Neuronal stem cell (in vitro differentiated cells): ENCODE results near the gene SPIN1.

Experiments
- DNase-seq: peaks from one replicate; pipeline ENCODE4 v3.0.0-alpha.2; 2013; ENCODE audit warnings: low spot score
- H2AFZ ChIP-seq: one replicate; pipeline ENCODE4 v1.6.1; 2013; ENCODE audit warnings: mild to moderate bottlenecking, low read length, inconsistent platforms
- H2AK5ac ChIP-seq: 2 replicates; pipeline ENCODE4 v1.6.1; 2013; ENCODE audit warnings: low read depth, mild to moderate bottlenecking, inconsistent platforms, low read length, moderate library complexity, mixed read lengths
- H2BK120ac ChIP-seq: 2 replicates; pipeline ENCODE4 v1.6.1; 2013; ENCODE audit warnings: low read depth, mild to moderate bottlenecking, inconsistent platforms, low read length, moderate library complexity, mixed read lengths
- H2BK12ac ChIP-seq: one replicate; pipeline ENCODE4 v1.6.1; 2013; ENCODE audit warnings: low read length, inconsistent platforms
- H2BK15ac ChIP-seq: 2 replicates; pipeline ENCODE4 v1.6.1; 2013; ENCODE audit warnings: mild to moderate bottlenecking, low read length, inconsistent platforms, mixed read lengths
- H2BK5ac ChIP-seq: one replicate; pipeline ENCODE4 v1.6.1; 2013; ENCODE audit warnings: inconsistent platforms, mild to moderate bottlenecking, low read length, moderate library complexity
- H3K14ac ChIP-seq: one replicate; pipeline ENCODE4 v1.6.1; 2013; ENCODE audit warnings: low read length, inconsistent platforms
- H3K18ac ChIP-seq: 2 replicates; pipeline ENCODE4 v1.6.1; 2013; ENCODE audit warnings: low read length, inconsistent platforms
- H3K23ac ChIP-seq: 2 replicates; pipeline ENCODE4 v1.6.1; 2013; ENCODE audit warnings: low read depth, mild to moderate bottlenecking, mixed read lengths, low read length, inconsistent platforms; ENCODE audit not compliant: poor library complexity
- H3K27ac ChIP-seq: replicated peaks from 3 replicates; pipeline ENCODE4 v1.5.1; 2013; ENCODE audit warnings: low read length, inconsistent platforms
- H3K27me3 ChIP-seq, 3 experiments: 2 replicates each; pipeline ENCODE4 v1.6.1; 2013; ENCODE audit warnings: low read length in 3 of 3, mild to moderate bottlenecking in 2 of 3, inconsistent platforms in 1 of 3, low read depth in 1 of 3, mixed read lengths in 1 of 3, moderate library complexity in 1 of 3; ENCODE audit not compliant: control insufficient read depth in 3 of 3, insufficient read depth in 3 of 3
- H3K36me3 ChIP-seq, 2 donors: replicated peaks in 1 of 2; 2 replicates each; pipeline ENCODE4 v1.6.1; 2013; ENCODE audit warnings: low read length in 2 of 2; ENCODE audit not compliant: control insufficient read depth in 2 of 2, insufficient read depth in 2 of 2
- H3K4ac ChIP-seq: 2 replicates; pipeline ENCODE4 v1.6.1; 2013; ENCODE audit warnings: inconsistent platforms, mild to moderate bottlenecking, low read length, moderate library complexity
- H3K4me1 ChIP-seq, 2 donors: 1 replicate in 1 of 2; 2 replicates in 1 of 2; pipeline ENCODE4 v1.6.1; 2013; ENCODE audit warnings: low read length in 2 of 2, low read depth in 1 of 2; ENCODE audit not compliant: control insufficient read depth in 2 of 2, insufficient read depth in 1 of 2
- H3K4me2 ChIP-seq: one replicate; pipeline ENCODE4 v1.6.1; 2013; ENCODE audit warnings: mild to moderate bottlenecking, low read length, inconsistent platforms; ENCODE audit not compliant: insufficient read depth, poor library complexity, severe bottlenecking
- H3K4me3 ChIP-seq, 2 donors: 2 replicates each; pipeline ENCODE4 v1.5.1; 2013; ENCODE audit warnings: low read length in 2 of 2, mild to moderate bottlenecking in 2 of 2, inconsistent platforms in 1 of 2, moderate library complexity in 1 of 2
- H3K79me1 ChIP-seq: one replicate; pipeline ENCODE4 v1.6.1; 2013; ENCODE audit warnings: low read depth, mild to moderate bottlenecking, inconsistent platforms, low read length, moderate library complexity
- H3K9ac ChIP-seq: one replicate; pipeline ENCODE4 v1.6.1; 2013; ENCODE audit warnings: mild to moderate bottlenecking, low read depth, low read length, inconsistent platforms; ENCODE audit not compliant: poor library complexity
- H3K9me3 ChIP-seq, 2 donors: replicated peaks in 1 of 2; 2 replicates each; pipeline versions ENCODE3 to v1.6.1; 2013; ENCODE audit warnings: low read length in 2 of 2, mild to moderate bottlenecking in 2 of 2, inconsistent platforms in 1 of 2, low read depth in 1 of 2, mixed read lengths in 1 of 2, moderate library complexity in 1 of 2; ENCODE audit not compliant: control insufficient read depth in 2 of 2, insufficient read depth in 1 of 2
- H4K8ac ChIP-seq: one replicate; pipeline ENCODE4 v1.6.1; 2013; ENCODE audit warnings: low read depth, mild to moderate bottlenecking, inconsistent platforms, low read length, moderate library complexity
- H4K91ac ChIP-seq: one replicate; pipeline ENCODE4 v1.6.1; 2013; ENCODE audit warnings: low read length, low read depth, mild to moderate bottlenecking, inconsistent platforms; ENCODE audit not compliant: poor library complexity
- WGBS, 2 donors: extraction: QIAGEN DNeasy Blood & Tissue Kit; methylation state at CpG; one replicate each; pipeline ENCODE4 v1.1.7; 2013; ENCODE audit warnings: missing lambda C conversion rate in 2 of 2, mixed read lengths in 1 of 2; ENCODE audit not compliant: insufficient read length in 2 of 2, insufficient replicate concordance in 1 of 2; ENCODE audit errors: extremely low coverage in 2 of 2; 5-methylcytosine and 5-hydroxymethylcytosine counted together

The SPIN1 gene

DNA sequence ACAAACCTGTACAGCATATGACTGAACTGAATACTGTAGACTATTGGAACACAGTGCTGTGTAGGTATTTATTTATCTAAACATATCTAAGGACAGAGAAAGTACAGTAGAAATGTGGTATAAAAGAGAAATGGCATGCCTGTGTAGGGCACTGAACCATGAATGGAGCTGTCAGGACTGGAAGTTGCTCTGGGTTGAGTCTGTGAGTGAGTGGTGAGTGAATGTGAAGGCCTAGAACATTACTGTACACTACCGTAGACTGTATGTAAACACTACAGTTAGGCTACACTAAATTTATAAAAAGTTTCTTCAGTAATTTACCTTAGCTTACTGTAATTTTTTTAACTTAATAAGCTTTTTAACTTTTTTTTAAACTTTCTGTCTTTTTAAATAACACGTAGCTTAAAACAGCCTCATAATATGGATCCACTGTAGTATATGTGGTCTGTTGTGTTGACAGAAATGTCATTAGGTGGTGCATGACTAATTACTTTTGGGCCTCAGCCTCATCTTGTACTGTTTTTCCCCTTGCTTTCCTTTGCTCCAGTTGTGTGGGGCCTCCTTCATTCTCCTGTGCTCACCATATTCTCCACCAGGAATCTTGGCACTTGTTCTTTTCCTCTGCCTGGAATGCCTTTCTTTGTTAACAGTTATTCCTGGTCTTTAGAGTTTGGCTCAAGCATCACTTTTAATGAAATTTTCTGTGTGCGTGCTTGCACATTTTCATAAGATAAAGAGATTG, 8.8 kb downstream of the SPIN1 start:
- H3K14ac ChIP-seq, result no peak overlapping the region
- H2BK12ac ChIP-seq, result no peak overlapping the region
- H2BK15ac ChIP-seq, result no peak overlapping the region
- H2AK5ac ChIP-seq, result no peak overlapping the region
- H3K18ac ChIP-seq, result no peak overlapping the region
- H3K27ac ChIP-seq, result no peak overlapping the region
- H2BK5ac ChIP-seq, result no peak overlapping the region
- H3K27me3 ChIP-seq, result no peaks in the 10 kb centered on the region
- H3K4ac ChIP-seq, result no peak overlapping the region
- H2AFZ ChIP-seq, result no peak overlapping the region
- no peak overlapping the region for H4K8ac ChIP-seq
- no peak for DNase-seq
- no peak overlapping the region for H2BK120ac ChIP-seq
- peaks cover 0 to 14% of the 10 kb centered on the region in 2 donors for H3K9me3 ChIP-seq
- no peak overlapping the region for H3K4me3 ChIP-seq
- H4K91ac ChIP-seq, result no peak overlapping the region
- H3K4me1 ChIP-seq, result peaks cover 0 to 3% of the 10 kb centered on the region in 2 donors
- no CpG with 5 or more reads among the region's 3 CpGs for WGBS, 2 donors
- H3K4me2 ChIP-seq, result no peak overlapping the region
- H3K36me3 ChIP-seq, result peaks cover 0 to 57% of the 10 kb centered on the region in 2 donors
- H3K79me1 ChIP-seq, result peaks cover 3% of the 10 kb centered on the region
- no peak overlapping the region for H3K9ac ChIP-seq
- H3K23ac ChIP-seq, result no peak overlapping the region

DNA sequence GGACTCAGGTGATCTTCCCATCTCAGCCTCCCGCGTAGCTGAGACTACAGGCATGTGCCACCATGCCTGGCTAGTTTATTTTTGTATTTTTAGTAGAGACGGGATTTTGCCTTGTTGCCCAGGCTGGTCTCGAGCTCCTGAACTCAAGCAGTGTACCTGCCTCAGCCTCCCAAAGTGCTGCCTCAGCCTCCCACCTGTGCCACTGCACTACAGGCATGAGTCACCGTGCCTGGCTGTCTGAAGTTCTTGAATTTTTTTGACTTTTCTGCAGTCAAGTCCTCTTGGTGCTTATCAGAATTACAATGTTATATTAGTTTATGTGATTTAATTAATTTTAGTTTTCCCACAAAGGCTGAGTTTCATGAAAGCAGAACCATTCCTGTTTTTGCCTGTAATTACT, 9.8 kb downstream of the SPIN1 start:
- Histone ChIP-seq H3K4me1 (peaks cover 0 to 3% of the 10 kb centered on the region in 2 donors), H2BK15ac (no peak overlapping the region), H2AK5ac (no peak overlapping the region), H2BK120ac (no peak overlapping the region), H3K79me1 (peaks cover 2% of the 10 kb centered on the region), H3K9me3 (peaks cover 0 to 14% of the 10 kb centered on the region in 2 donors), H2AFZ (no peak overlapping the region), H3K27me3 (no peaks in the 10 kb centered on the region), H3K4ac (no peak overlapping the region), H3K23ac (no peak overlapping the region), H4K91ac (no peak overlapping the region), H3K27ac (no peak overlapping the region), H3K18ac (no peak overlapping the region), H4K8ac (no peak overlapping the region), H3K36me3 (peaks cover 0 to 53% of the 10 kb centered on the region in 2 donors), H3K4me3 (no peak overlapping the region), H2BK5ac (no peak overlapping the region), H3K4me2 (no peak overlapping the region), H3K14ac (no peak overlapping the region), H2BK12ac (no peak overlapping the region), H3K9ac (no peak overlapping the region)
- DNase-seq, result no peak
- no CpG with 5 or more reads among the region's 5 CpGs for WGBS, 2 donors

DNA sequence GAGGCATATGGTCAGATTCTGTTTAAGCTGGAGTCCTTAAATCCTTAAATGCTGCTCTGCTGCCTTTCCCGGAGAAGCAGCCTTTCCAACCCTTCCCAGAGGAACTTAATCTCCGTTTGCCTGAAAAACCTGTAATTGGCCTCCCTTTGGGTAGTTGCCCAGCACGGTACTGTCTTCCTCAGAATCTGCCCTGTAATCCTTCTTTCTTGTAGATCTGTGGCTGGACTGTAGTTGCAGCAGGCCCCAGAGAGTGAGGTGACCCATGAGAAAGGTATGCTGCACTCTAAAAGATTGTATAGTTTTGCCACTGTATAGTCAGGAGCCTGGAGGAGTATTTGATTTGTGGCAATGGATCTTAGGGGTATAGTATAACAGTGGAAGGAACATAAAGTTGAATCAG, 11.7 kb downstream of the SPIN1 start:
- no CpG with 5 or more reads among the region's 3 CpGs for WGBS, 2 donors
- no peak overlapping the region for H3K9ac ChIP-seq
- no peak overlapping the region for H3K4me3 ChIP-seq
- H2BK5ac ChIP-seq, result no peak overlapping the region
- no peak overlapping the region for H2AK5ac ChIP-seq
- H2BK120ac ChIP-seq, result no peak overlapping the region
- H3K14ac ChIP-seq, result no peak overlapping the region
- no peak overlapping the region for H3K18ac ChIP-seq
- no peak overlapping the region for H2BK12ac ChIP-seq
- peaks cover 0 to 9% of the 10 kb centered on the region in 2 donors for H3K9me3 ChIP-seq
- H3K79me1 ChIP-seq, result peaks cover 4% of the 10 kb centered on the region
- H3K4me2 ChIP-seq, result no peak overlapping the region
- H2AFZ ChIP-seq, result no peak overlapping the region
- no peak overlapping the region for H3K23ac ChIP-seq
- H4K91ac ChIP-seq, result no peak overlapping the region
- H2BK15ac ChIP-seq, result no peak overlapping the region
- H3K4me1 ChIP-seq, result peaks cover 0 to 3% of the 10 kb centered on the region in 2 donors
- H3K27me3 ChIP-seq, result no peaks in the 10 kb centered on the region
- no peak for DNase-seq
- H4K8ac ChIP-seq, result no peak overlapping the region
- peaks cover 0 to 49% of the 10 kb centered on the region in 2 donors for H3K36me3 ChIP-seq
- H3K4ac ChIP-seq, result no peak overlapping the region
- H3K27ac ChIP-seq, result no peak overlapping the region

DNA sequence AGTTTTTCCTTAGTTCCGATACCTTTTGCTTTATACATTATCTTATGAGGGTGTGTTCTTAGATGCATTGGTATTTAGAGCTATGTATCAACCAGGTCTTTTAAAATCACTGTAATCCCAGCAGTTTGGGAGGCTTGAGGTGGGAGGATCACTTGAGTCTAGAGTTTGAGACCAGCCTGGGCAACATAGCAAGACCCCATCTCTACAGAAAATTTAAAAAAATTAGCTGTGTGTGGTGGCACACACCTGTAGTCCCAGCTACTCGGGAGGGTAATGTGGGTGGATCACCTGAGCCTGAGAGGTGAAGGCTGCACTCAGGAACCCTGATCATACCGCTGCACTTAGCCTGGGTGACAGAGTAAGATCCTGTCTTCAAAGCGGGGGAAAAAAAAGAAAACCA, 15.1 kb downstream of the SPIN1 start:
- Histone ChIP-seq H3K4me3 (no peak overlapping the region), H2AFZ (no peak overlapping the region), H3K18ac (no peak overlapping the region), H3K27me3 (no peaks in the 10 kb centered on the region), H3K4ac (no peak overlapping the region), H3K4me1 (peaks cover 0 to 3% of the 10 kb centered on the region in 2 donors), H4K91ac (no peak overlapping the region), H3K36me3 (peaks cover 0 to 35% of the 10 kb centered on the region in 2 donors), H3K9me3 (peaks cover 0 to 3% of the 10 kb centered on the region in 2 donors), H3K79me1 (peaks cover 6% of the 10 kb centered on the region), H3K23ac (no peak overlapping the region), H3K27ac (no peak overlapping the region), H3K14ac (no peak overlapping the region), H2BK15ac (no peak overlapping the region), H3K9ac (no peak overlapping the region), H2AK5ac (no peak overlapping the region), H3K4me2 (no peak overlapping the region), H2BK5ac (no peak overlapping the region), H2BK120ac (no peak overlapping the region), H4K8ac (no peak overlapping the region), H2BK12ac (no peak overlapping the region)
- no CpG with 5 or more reads among the region's 4 CpGs for WGBS, 2 donors
- no peak for DNase-seq
